Breast epithelium (tissue), 4 donors: ENCODE measurements around the gene RARG. TPM values are rescaled to one million over a fixed set of nuclear protein-coding genes. Genes with fewer than 3 reads are reported as not detected.

Source experiments
- DNase-seq, 2 donors: peaks; one replicate each; pipeline ENCODE4 v3.0.0-alpha.2; 2019; ENCODE audit warnings: low spot score in 2 of 2
- H3K27ac ChIP-seq, 2 donors: fragments of 200-600 bp; sonication (generic) in 1 of 2; one replicate each; pipeline ENCODE4 v1.5.1; 2016 to 2019; ENCODE audit warnings: mild to moderate bottlenecking in 1 of 2
- H3K27me3 ChIP-seq, 2 donors: fragments of 200-600 bp; sonication (generic) in 1 of 2; one replicate each; pipeline versions ENCODE4 v1.5.1 to v1.6.0; 2017 to 2019; ENCODE audit warnings: control low read depth in 1 of 2, mild to moderate bottlenecking in 1 of 2
- H3K36me3 ChIP-seq: fragments of 200-600 bp; one replicate; pipeline ENCODE4 v1.5.1; 2019
- H3K4me1 ChIP-seq, 2 donors: fragments of 200-600 bp; sonication (generic); one replicate each; pipeline ENCODE4 v1.5.1; 2016 to 2019; ENCODE audit warnings: control low read depth in 1 of 2
- H3K4me3 ChIP-seq, 3 donors: fragments of 200-600 bp; sonication (generic); 1 replicate in 2 of 3; 2 replicates in 1 of 3; pipeline ENCODE4 v1.5.1; 2016 to 2019; ENCODE audit warnings: mild to moderate bottlenecking in 3 of 3, moderate library complexity in 2 of 3
- H3K9me3 ChIP-seq, 2 donors: fragments of 200-600 bp; sonication (generic) in 1 of 2; one replicate each; pipeline ENCODE4 v1.5.1; 2016 to 2019; ENCODE audit warnings: control low read depth in 1 of 2
- POLR2A ChIP-seq: fragments of 450-650 bp; IDR thresholded peaks from one replicate; pipeline ENCODE4 v1.6.1; 2016; ENCODE audit warnings: antibody characterized with exemption, mild to moderate bottlenecking, moderate library complexity
- POLR2AphosphoS5 ChIP-seq, 3 donors: sonication (generic); formaldehyde crosslinking; IDR thresholded peaks; one replicate each; pipeline ENCODE4 v1.6.1; 2017; ENCODE audit warnings: antibody characterized with exemption in 3 of 3
- intact Hi-C: fragments of 100-400 bp; cut with DNase I; formaldehyde crosslinking; loops from one replicate; pipeline ENCODE4 v1.15.1; 2023; ENCODE audit warnings: low total_unique reads
- total RNA-seq, 3 donors: library from RNA; depleted of rRNA; stranded (reverse); fragments of >200 nt; gene quantifications; one replicate each; pipeline ENCODE4 v1.1.0, GENCODE V29; 2016
- TF ChIP-seq, protein P1 (sequence below), 3 donors: fragments of 450-650 bp; IDR thresholded peaks; one replicate each; pipeline ENCODE4 v1.5.1; 2016 to 2017; ENCODE audit warnings: antibody characterized with exemption in 3 of 3, mild to moderate bottlenecking in 3 of 3, moderate library complexity in 3 of 3

Gene RARG
- total RNA-seq, 3 donors from 2014 or later, result 12.2 to 39.8 (median 23.3) TPM

DNA sequence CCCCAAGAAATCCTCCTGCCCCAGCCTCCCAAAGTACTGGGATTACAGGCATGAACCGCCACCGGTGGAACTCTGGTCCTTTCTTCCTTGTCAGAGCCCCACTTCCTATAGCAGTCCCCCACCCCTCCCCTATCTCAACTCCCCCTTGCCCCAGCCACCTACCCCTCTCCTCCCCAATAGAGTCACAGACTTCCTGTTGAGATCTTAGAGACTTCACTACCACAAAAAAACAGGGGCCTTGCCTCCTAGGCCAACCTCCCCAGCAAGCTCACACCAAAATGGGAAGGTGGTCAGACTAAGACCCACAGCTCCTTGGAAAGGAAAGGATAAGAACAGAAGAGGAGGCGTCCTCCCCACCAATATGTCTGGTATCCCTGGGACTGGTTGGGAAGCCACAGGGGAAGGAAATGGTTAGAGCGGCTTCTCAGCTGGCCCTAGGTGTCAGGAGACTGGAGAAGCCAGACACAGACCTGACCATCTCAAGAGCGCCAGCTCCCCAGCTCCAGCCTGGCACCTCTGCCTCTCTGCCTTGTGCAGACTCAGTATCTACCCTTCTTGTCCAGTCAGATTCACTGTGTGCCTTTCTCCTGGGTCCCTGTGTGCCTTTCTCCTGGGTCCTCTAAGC lies 33.4 kb downstream of the RARG start:
- intact Hi-C loops, result no loop called here
- TF ChIP-seq POLR2AphosphoS5 (IDR thresholded peaks at IDR 0.05) (no peak), POLR2A (no peak)
- TF ChIP-seq, protein P1, sequence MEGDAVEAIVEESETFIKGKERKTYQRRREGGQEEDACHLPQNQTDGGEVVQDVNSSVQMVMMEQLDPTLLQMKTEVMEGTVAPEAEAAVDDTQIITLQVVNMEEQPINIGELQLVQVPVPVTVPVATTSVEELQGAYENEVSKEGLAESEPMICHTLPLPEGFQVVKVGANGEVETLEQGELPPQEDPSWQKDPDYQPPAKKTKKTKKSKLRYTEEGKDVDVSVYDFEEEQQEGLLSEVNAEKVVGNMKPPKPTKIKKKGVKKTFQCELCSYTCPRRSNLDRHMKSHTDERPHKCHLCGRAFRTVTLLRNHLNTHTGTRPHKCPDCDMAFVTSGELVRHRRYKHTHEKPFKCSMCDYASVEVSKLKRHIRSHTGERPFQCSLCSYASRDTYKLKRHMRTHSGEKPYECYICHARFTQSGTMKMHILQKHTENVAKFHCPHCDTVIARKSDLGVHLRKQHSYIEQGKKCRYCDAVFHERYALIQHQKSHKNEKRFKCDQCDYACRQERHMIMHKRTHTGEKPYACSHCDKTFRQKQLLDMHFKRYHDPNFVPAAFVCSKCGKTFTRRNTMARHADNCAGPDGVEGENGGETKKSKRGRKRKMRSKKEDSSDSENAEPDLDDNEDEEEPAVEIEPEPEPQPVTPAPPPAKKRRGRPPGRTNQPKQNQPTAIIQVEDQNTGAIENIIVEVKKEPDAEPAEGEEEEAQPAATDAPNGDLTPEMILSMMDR (IDR thresholded peaks at IDR 0.05), result no peak
- Histone ChIP-seq H3K27ac (no peak overlapping the region), H3K4me1 (no peaks in the 10 kb centered on the region), H3K36me3 (no peaks in the 10 kb centered on the region), H3K27me3 (no peaks in the 10 kb centered on the region), H3K9me3 (no peaks in the 10 kb centered on the region), H3K4me3 (no peak overlapping the region)
- no peak for DNase-seq

DNA sequence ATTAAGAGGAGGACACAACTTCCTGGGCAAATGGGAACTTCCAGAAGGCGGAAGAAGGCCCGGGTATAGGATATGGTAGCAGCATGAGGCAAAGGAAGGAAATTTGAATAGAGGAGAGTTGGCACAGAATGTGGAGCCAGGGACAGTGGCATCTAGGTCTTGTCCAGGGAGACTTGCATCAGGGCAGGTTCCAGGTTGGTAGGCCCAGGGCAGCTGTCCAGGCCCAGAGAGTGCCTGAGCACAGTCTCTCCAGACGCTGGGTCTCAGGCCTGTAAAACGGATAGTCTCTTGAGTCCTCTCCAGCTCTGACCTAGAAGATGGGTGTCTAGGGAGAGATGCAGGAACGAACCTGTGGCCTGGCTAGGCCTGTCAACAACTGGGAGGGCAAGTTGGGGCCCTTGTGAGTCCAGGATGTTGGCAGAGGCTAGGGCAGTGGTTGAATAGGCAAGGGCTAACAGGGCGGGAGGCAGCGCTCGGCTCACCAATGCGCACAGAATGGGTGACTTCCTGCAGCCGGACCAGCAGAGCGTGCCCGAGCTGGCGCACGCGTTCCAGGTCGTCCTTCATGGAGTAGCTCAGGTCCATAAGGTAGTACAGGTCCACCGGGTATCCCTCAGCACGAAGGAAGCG lies 34.9 kb downstream of the RARG start:
- TF ChIP-seq, protein P1 (IDR thresholded peaks at IDR 0.05), result no peak
- no peak for TF ChIP-seq POLR2AphosphoS5 (IDR thresholded peaks at IDR 0.05)
- no peak for TF ChIP-seq POLR2A
- no peaks in the 10 kb centered on the region for H3K27me3 ChIP-seq
- intact Hi-C loops, result no loop called here
- DNase-seq, result peak in 1 of 2 donors; percentile 34
- no peaks in the 10 kb centered on the region for H3K36me3 ChIP-seq
- no peaks in the 10 kb centered on the region for H3K9me3 ChIP-seq
- H3K27ac ChIP-seq, result no peak overlapping the region
- no peaks in the 10 kb centered on the region for H3K4me1 ChIP-seq
- peak overlapping the region; percentile 8 to 43 (median 19) for H3K4me3 ChIP-seq

DNA sequence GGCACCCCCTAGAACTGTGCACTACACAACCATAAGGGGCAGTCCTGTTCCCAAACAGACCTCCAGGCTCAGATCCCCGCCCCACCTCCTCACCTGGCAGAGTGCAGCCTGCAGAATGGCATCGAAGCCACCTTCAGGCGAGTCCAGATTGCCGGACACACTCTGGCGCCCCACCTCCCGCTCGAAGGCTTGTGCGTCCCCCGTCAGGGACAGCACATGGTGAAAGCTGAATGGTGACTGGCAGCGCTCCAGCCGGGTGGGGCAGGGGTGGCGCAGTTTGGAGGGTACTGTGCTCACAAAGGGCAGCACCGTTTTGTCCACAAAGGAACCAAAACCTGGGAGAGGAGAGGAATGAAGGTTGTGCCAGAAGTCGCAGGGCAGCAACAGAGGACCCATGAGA lies 35.5 kb downstream of the RARG start:
- Histone ChIP-seq H3K27me3 (no peaks in the 10 kb centered on the region), H3K4me3 (no peak overlapping the region), H3K4me1 (no peaks in the 10 kb centered on the region), H3K36me3 (no peaks in the 10 kb centered on the region), H3K27ac (no peak overlapping the region), H3K9me3 (no peaks in the 10 kb centered on the region)
- intact Hi-C loops, result no loop called here
- TF ChIP-seq, protein P1 (IDR thresholded peaks at IDR 0.05), result no peak
- TF ChIP-seq POLR2AphosphoS5 (IDR thresholded peaks at IDR 0.05) (no peak), POLR2A (no peak)
- DNase-seq, result peak in 1 of 2 donors; percentile 50

DNA sequence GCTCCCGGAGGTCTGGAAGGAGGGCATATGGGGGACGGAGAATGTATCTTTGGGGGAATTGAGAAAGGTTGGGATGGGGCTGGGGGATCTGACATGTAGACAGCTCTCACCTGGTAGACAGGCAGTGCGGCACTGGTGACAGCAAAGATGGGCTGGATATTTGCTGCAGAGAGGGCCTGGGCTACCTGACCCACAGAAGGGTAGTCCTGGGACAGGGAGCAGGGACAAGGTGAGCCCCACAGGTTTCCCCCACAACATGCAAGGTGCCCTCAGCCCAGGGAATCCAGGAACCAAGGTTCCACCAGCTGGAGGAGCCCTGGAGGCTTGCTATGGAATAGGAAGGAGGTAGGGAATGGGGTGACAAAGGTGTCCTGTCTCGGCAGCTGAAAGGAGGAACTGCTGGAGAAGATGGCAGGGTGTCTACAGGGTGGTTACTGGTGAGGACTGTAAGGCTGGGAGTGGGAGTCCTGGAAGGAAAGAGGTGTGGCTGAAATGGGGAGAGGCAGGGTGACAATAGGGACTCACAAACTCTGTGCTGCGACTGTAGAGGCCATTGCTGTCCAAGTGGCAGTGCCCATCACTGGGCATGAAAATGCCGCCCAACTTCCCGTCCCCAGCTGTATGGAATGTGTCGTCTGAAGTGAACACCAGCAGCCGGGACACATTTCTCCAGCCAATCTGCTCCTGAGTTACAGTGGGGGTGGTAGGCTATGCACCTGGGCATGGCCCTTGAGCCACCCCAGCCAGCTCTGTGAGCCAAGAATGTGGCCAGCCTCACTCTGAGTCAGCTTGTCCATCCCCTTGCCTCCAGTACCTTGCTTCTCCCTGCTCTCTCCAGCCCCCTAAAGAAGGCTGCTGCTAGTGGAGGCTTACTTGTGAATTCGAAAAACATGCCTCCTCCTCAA lies 36.2 kb downstream of the RARG start:
- no peak overlapping the region for H3K4me3 ChIP-seq
- H3K4me1 ChIP-seq, result no peaks in the 10 kb centered on the region
- intact Hi-C loops, result no loop called here
- H3K36me3 ChIP-seq, result no peaks in the 10 kb centered on the region
- no peaks in the 10 kb centered on the region for H3K27me3 ChIP-seq
- no peak overlapping the region for H3K27ac ChIP-seq
- TF ChIP-seq, protein P1 (IDR thresholded peaks at IDR 0.05), result no peak
- TF ChIP-seq POLR2A (no peak), POLR2AphosphoS5 (IDR thresholded peaks at IDR 0.05) (no peak)
- peak in 1 of 2 donors; percentile 28 for DNase-seq
- H3K9me3 ChIP-seq, result no peaks in the 10 kb centered on the region

DNA sequence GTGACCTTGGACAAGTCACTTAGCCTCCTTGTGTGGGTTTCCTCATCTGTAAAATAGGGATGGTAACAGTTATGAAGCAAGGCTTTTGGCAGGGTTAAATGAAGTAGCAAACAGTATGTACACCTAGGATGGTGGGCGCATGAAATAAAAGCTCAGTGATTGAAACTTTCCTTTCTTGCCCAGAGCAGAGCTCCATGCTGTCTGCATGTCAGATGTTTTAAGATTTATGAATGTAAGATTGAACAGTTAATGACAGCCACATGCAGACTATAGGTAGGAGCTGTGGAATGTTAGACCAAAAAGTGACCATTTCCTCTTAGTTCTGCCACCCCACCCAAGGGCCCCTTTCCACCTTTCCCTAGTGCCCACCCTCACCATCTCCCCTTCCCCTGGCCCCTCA lies 37.0 kb downstream of the RARG start:
- TF ChIP-seq, protein P1 (IDR thresholded peaks at IDR 0.05), result no peak
- TF ChIP-seq POLR2AphosphoS5 (IDR thresholded peaks at IDR 0.05), result no peak
- TF ChIP-seq POLR2A, result no peak
- intact Hi-C loops, result no loop called here

More for the DNA sequence above, 37.0 kb downstream of the RARG start:
- no peak for DNase-seq
- no peaks in the 10 kb centered on the region for H3K4me1 ChIP-seq
- no peaks in the 10 kb centered on the region for H3K36me3 ChIP-seq
- H3K4me3 ChIP-seq, result no peak overlapping the region
- no peaks in the 10 kb centered on the region for H3K9me3 ChIP-seq
- no peak overlapping the region for H3K27ac ChIP-seq
- H3K27me3 ChIP-seq, result no peaks in the 10 kb centered on the region
